Left ventricle myocardium superior (tissue), 1 donor: ENCODE results near the gene ATOH8. TPM values are rescaled to one million over a fixed set of nuclear protein-coding genes. Genes with fewer than 3 reads are reported as not detected.
A peak's percentile ranks its signal among the peaks of the same experiment; 100 is the strongest.

Experiments used
- ATAC-seq: fragments of 200-7000 bp; cut with Tn5 transposase; one replicate; pipeline ENCODE4 v1.9.1; 2020; ENCODE audit warnings: mild to moderate bottlenecking, moderate library complexity
- DNase-seq: peaks from one replicate; pipeline ENCODE4 v3.0.0-alpha.2; 2020
- intact Hi-C: fragments of 100-400 bp; cut with micrococcal nuclease; formaldehyde crosslinking; loops from one replicate; pipeline ENCODE4 v1.11.0; 2022
- total RNA-seq: library from RNA; stranded (reverse); fragmentation: NEBNext Ultra II Directional; extraction: Animal tissue kit (Norgen Biotek cat#: 25700); gene quantifications from one replicate; pipeline ENCODE4 v1.2.1, GENCODE V29; 2021
- donor health status: DM: no; HTN: yes; CAD: no; lungs with severe emphysema.

ATOH8 gene
- total RNA-seq, 1 donor from 2014 or later = 29.6 TPM

DNA sequence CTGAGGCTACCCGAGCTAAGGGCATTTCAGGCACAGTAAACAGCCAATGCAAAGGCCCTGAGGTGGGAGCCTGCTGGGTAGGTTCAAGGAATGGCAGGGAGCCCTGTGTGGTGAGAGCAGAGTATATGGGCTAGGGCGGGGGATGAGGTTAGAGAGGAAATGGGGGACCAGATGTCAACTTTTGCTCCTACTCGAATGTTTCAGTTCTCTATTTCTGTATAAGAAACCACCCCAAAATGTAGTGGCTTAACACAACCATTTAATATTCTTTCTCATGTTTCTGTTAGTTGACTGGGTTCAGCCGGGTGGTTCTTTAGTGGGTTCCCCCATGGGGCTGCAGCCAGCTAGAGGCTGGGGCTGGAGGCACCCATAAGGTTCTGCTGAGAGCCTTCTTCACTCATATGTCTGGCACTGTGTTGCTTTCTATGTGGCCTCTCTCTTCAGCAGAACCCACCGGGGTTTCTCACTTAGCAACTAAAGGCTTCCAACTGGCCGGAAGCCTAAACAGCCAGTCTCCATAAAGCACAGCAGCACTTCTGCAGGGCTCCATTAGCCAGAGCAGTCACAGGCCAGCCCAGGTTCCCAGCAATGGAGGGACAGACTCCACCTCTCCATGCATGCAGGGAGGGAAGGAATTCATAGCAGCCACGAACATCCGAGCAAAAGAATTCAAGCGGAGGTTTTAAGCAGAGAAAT is 5.6 kb upstream of the ATOH8 start:
- intact Hi-C loops = no loop called here
- peak; percentile 21 for DNase-seq
- no peak for ATAC-seq

DNA sequence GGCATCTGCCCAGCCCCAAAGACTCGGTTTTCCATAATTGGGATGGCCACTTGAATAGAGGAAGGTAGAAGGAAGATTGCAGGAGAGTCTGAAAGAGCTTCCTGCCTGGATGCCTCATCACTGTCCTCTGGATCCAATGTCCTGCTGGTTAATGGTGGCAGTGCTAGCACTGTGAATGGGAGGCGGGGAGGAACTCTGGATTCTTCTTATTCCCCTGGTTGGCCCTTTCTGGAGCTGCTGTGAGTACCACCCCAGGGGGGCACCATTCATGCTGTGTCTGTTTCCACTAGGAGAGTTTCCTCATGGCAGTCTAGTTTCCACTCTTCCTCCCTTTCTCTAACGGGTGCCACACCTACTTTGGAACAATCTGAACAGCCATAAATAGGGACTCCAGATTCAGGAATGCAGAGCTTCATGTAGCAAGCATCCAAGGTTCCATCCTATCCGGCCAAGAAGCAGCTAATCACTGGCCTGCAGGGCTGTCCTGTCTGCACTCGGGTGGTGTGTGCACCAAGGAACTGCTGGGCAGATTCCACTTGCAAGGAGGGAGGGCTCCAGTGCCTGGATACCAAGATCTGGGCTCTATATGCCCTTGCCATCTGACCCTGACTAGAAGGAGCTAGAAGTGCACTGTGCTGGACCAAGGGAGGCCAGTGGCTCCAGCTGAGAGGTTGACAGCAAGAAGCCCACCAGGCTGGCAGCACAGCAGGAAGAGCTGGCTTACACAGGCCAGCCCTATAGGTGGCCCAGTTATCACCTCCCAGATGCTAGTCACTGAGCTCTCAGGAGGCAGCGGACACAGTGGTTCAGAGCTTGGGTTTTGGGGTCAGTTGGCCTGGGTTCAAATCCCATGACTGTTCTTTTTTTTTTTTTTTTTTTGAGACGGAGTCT is 4.6 kb upstream of the ATOH8 start:
- intact Hi-C loops = no loop called here
- ATAC-seq = peak; percentile 64

DNA sequence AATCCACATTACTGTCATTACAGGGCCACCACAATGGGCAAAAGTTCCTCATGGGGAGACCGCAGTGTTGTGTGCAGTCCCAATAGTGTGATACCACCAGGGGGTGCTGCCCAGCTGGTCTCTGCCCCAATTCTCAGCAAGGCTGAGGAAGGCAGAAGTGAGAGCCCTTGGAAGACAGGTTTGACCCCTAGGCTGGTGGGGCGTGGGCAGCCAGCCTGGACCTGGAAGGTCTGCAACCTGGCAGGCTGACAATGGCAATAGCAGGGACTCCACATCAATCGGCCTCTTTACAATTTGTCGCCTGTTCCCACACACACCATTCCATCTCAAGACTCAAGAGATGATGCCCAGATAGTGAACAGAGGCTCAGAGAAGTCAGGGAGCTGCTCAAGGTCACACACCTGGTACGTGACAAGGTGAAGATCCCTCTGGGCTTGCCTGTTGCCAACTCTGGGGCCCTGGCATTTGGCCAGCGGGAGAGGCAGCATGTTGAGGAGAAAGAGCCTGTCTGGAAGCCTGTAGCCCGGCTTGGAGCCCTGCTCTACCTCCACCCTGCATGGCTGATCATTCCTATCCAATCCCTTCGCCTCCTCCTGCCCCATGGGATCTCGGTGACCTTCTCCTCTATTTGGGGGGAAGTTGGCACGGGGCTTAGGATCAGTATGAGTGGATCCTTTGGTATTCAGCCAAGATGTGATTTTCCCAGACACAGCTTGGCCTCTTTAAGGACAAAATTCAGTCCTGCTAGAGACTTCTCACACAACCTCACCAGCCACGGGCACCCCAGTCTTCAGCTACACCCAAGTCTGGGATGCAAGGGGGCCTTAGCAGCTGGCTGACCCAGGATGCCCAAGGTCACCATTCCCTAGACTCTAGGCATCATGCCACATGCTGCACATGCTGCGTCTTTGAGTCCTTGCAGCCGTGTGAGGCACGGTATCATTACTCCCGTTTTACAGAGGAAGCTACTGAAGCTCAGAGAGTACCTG is 2.9 kb upstream of the ATOH8 start:
- ATAC-seq (peak; percentile 55), DNase-seq (peak; percentile 83)
- intact Hi-C loops = no loop called here

More for the DNA sequence above, 4.6 kb upstream of the ATOH8 start:
- DNase-seq = peak; percentile 54

DNA sequence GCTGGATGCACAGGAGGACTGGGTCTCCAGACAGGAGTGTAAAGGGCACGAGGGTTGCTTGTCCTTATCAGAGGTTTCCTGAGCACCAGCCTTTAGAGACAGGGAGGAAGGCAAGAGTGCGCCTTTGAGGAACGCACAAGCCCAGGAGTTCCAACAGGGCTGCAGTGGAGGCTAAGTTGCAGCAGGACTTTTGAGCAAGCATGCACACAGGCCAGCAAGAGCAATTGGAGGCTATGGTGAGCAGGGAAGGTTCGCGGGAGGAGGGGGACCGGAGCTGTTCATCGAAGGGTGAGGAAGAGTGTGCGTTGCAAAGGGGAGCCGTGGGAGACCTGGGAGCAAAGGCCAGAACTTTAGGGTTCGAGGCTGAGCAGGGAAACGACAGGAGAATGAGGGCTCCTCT is 2.2 kb upstream of the ATOH8 start:
- ATAC-seq (no peak), DNase-seq (peak; percentile 22)
- intact Hi-C loops = no loop called here

DNA sequence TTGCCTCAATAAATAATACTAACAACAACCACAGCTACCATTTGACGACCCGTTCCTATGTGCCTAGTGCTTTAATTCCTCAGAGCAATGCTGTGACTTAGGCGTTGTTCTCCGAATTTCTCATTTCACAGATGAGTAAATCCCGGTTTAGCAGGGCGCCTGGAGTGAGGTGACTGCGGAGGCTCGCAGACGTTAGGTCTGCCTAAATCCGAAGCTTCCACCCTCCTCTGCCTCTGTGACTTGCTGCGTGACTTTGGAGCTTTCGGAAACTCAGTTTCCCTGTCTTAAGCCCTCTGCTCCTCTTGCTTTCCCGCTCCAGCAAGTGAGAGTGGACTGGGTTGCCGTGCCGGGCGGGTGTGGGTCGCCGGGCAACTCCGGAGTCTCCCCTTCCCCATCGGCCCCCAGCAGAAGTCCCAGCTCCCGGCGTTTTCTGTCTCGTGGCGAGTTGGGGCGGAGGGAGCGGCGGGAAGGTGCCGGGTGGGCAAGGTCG is 711 bp upstream of the ATOH8 start:
- ATAC-seq (no peak), DNase-seq (peak; percentile 25)
- intact Hi-C loops = no loop called here

DNA sequence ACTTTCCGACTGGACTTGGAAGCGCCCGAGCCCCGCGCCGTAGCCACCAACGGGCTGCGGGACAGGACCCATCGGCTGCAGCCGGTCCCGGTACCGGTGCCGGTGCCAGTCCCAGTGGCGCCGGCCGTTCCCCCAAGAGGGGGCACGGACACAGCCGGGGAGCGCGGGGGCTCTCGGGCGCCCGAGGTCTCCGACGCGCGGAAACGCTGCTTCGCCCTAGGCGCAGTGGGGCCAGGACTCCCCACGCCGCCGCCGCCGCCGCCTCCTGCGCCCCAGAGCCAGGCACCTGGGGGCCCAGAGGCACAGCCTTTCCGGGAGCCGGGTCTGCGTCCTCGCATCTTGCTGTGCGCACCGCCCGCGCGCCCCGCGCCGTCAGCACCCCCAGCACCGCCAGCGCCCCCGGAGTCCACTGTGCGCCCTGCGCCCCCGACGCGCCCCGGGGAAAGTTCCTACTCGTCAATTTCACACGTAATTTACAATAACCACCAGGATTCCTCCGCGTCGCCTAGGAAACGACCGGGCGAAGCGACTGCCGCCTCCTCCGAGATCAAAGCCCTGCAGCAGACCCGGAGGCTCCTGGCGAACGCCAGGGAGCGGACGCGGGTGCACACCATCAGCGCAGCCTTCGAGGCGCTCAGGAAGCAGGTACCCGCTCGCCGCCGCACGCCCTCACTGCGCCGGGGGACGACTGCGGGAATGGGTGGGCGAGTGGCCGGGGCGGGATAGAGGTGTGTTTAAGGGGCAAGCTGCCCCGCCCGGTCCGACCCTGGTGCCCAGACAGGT is 713 bp downstream of the ATOH8 start:
- ATAC-seq (peak; percentile 20), DNase-seq (peak; percentile 57)
- intact Hi-C loops = no loop called here

DNA sequence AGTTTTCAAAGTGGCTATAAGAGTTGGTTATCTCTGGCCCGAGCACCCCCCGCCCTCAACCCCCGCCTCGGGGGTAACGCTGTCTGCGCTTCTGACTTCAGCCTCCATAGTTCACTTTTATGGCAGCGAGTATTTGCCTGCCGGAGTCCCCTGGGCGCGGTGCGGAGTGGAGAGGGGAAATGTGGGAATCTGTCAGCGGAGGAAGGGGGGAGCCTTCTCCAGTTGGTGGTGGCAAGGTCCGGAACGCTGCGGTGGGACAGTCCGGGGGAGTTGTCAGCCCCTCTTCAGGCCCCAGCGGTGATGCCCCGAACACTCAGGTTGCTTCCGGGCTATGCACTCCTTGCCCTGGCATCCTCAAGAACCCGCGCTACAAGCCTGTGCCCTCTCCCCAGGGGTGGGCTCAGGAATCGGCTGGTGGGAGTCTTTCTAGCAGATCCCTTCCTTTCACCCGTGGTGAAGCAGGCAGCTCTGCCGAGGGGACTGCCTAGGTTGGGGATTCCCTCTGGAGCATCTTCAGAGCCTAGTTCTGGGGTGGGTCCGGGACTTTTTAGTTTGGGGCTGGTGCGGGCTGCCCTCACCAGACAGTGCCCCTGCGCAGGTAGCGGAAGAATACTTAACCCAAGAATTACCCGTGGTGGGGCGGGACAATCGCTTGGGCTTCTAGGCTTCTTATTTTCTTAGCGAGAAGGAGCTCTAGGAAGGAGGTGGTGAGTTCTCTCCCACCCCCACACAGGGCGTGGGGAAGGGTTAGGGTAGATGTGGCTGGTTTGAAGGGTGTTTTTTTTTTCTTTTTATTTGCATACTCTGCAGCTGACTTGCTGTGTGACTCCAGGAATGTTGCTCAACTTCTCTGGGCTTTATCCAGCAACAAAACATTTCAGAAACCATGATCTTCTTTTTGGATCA is 1.6 kb downstream of the ATOH8 start:
- ATAC-seq = no peak
- DNase-seq = peak; percentile 33

DNA sequence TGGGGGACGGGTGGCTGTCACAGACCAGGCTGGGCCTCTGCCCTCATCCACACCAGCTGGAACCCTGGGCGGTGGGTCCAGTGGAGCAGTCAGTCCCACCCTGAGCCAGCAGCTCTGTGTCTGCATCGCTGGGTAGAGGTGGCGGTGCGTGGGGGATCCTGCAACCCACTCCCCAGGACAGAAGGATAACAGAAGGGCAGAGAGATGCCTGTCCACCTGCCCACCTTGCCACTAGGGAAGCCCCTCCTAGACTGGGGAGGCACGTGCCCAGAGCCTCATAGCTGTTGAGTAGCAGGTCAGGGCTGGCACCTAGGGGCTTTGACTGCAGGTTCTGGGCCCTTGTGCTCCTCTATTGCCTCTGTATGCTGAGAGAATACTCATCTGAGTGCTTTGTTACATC is 2.4 kb downstream of the ATOH8 start:
- intact Hi-C loops = no loop called here
- DNase-seq (peak; percentile 21), ATAC-seq (no peak)

More for the DNA sequence above, 1.6 kb downstream of the ATOH8 start:
- intact Hi-C loops = no loop called here

DNA sequence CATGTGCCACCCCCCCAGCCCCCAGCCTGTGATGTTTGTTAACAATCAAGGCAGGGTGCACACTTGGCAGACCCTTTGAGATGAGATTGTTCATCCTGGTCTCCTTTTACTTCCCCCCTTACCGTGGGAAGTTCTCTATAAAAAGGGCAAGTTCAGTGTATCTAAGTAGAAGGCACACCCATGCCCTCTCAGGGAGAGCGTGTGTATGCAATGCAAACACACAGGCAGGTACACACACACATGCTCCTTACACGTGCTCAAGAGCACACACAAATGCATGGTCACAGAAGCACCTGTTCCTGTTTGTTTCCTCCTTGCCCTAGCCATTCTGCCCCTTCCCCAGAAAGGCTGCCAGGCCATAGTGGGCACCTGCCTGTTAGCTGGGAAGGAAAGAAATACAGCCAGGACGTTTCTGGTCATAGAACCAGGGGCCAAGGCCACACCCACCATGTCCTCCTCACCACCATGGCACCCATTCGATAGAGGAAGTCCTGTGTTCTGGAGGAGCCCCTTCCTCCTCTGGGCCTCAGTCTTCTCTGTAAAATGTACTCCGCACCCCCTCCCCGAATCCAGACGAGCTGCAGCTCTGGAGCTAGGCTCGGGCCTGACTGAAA is 3.1 kb downstream of the ATOH8 start:
- ATAC-seq (no peak), DNase-seq (peak; percentile 22)
- intact Hi-C loops = no loop called here

DNA sequence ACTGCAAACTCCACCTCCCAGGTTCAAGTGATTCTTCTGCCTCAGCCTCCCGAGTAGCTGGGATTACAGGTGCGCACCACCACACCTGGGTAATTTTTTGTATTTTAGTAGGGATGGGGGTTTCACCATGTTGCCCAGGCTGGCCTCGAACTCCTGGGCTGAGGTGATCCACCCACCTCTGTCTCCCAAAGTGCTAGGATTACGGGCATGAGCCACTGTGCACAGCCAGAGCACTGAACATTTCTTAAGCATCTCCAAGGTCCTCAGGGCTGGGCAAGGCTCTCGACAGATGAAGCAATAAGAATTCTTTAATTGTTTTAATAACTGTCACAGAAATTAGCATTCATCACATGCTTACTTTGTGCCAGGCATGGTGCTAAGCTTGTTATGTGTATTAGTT is 4.1 kb downstream of the ATOH8 start:
- DNase-seq (no peak), ATAC-seq (no peak)
- intact Hi-C loops = no loop called here

DNA sequence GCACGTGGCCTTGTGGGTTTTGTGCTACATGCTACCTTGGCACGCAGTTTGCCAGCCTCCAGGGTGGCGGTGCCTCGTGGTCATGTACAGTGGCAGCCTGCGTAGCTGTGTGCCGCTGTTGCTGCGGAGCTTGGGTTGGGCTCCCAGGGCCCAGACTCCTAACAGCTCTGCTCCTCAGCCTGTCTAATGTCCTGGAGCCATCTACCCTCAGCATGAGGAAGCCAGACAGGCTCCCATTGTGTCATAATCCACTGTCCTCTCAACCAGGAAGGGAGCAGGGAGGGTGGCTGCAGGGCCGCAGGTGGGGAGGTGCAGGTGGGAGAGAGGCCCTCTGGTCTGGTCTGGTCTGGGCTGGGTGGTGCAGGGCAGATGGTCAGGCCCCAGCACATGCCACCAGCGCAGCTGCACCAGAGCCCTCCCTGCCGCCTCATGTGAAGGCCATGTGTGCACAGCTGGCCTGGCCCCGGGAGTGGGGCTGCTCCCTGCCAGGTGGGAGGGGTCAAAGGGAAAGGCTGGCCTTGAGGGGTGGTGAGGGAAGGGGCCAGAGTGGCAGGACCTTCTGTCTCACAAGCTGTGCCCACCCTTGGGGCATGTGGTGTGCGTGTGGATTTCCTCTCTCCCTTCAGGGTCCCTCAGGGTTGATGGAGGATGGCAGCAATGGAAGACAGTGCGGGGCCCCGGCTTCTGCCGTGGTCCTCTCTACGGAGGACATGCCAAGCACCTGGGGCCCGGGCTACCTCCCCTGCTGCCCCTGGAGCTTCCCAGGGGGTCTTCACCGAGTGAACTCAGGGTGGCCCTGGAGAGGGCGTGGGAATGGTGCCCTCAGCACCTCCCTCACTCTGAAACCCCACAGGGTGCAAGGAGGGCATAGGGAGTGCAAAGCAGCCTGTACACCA is 4.8 kb downstream of the ATOH8 start:
- intact Hi-C loops = no loop called here
- ATAC-seq (peak; percentile 1), DNase-seq (peak; percentile 64)

DNA sequence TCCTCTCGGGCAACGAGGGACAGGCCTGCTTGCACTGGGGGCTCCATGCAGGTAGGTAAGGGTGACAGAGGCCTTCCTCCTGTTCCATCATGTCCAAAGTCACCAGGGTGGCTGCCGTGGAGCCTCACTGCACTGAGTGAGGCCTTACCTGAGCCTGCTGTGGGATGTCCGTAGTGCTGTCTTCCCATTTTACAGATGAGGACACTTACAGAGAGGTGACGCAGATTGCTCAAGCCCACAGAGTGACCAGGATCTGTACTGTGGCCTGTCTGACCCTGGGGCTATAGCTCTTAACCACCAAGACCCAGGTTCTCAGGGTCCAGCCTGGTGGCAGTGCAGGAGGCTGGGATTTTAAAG is 5.4 kb downstream of the ATOH8 start:
- ATAC-seq (no peak), DNase-seq (no peak)
- intact Hi-C loops = no loop called here

DNA sequence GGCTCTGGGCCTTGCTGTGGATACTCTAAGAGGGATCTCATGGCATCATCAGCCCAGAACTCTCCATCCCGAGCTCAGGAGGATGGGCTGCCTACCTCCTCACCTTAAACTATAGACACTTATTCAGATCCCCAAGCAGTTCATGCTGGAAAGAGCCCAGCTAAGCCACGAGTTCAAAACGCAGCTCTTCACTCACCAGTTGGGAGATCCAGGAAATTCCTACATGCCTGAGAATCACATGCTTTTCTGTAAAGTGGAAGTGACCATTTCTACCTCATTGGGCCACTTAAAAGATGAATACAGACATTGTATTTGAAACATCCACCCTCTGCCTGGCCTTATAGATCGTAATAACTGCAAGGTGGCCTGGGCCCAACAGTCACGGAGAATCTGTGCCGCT is 6.6 kb downstream of the ATOH8 start:
- ATAC-seq = no peak
- intact Hi-C loops = no loop called here
- peak; percentile 2 for DNase-seq

DNA sequence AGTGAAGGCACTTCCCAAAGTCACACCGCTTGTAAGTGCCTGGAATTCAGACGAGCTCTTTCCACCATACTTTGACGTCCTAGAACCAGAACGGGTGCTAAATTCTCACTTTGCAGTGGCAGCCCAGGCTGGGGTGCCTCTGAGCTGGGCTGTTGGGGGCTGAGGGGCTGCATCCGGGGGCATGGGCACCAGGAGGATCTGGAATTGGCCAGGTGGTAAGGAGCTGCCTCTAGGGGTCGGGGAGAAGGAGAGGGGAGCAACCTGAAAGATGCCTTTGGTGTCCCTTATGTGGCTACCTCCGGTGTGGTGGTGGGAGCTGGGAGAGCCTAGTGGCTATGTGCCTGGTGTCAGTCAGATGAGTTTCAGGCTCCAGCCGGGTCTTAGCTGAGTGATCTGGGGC is 7.1 kb downstream of the ATOH8 start:
- intact Hi-C loops = no loop called here
- ATAC-seq (no peak), DNase-seq (peak; percentile 7)

DNA sequence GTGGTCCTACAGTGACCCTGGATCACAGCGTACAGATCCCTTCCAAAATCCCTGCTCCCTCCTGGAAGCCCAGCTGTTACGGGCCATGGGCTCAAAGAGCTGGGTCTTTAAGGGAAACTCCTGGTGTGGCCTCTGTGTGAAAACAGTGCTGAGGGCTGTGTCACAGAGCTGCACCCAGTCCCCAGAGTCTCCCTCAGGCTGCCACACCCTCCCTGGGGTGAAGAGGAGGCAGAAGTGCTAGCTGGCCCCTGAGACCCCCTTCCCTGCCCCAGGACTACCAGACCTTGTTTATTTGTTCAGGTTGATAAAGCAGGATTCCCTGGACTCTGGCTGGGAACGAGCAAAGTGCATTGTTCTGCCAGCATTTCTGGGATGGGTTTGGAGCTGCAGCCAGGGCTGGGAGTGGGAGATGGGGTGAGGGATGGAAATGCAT is 7.7 kb downstream of the ATOH8 start:
- peak; percentile 8 for DNase-seq
- ATAC-seq = no peak
- intact Hi-C loops = no loop called here

DNA sequence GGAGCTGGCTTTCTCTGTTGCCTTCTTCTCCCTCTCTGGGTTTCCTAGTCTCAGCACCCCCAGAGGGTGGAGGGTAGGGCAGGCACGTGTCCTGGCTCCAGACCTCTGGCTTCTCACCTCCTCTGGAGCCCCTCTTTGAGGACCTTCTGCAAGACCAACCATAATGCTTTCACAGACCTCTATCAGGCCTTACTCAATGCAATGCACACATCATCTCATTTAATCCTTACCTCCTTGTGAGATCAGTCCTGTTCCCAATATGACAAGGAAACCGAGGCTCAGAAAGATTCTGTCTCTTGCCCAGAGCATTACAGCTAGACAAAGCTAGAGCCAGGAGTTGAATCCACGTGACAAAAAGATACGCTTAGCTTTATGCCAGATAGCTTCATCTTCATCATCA is 8.2 kb downstream of the ATOH8 start:
- intact Hi-C loops = no loop called here
- no peak for DNase-seq
- no peak for ATAC-seq
